GM12878 (cell line): Measurements from ENCODE around the gene FGD5. TPM values are rescaled to one million over a fixed set of nuclear protein-coding genes. Genes with fewer than 3 reads are reported as not detected.

Experiments
- BRCA1 ChIP-seq: IDR thresholded peaks from 2 replicates; pipeline ENCODE4 v1.6.1; 2011; ENCODE audit warnings: low read depth, low read length, improper control_type of control experiment
- FOXM1 ChIP-seq: IDR thresholded peaks from 2 replicates; pipeline ENCODE4 v1.6.1; 2012; ENCODE audit warnings: low read depth, mild to moderate bottlenecking, inconsistent platforms, low read length, moderate library complexity
- GATAD2B ChIP-seq: fragments of 450-650 bp; conservative IDR thresholded peaks from 2 replicates; pipeline ENCODE4 v1.6.1; 2017; ENCODE audit warnings: low read depth, mild to moderate bottlenecking, moderate library complexity
- IKZF1 ChIP-seq: fragments of 450-650 bp; conservative IDR thresholded peaks from 2 replicates; pipeline ENCODE4 v1.6.1; 2017; ENCODE audit warnings: antibody characterized with exemption, mild to moderate bottlenecking
- IRF3 ChIP-seq: fragments of 450-650 bp; IDR thresholded peaks from 2 replicates; pipeline ENCODE4 v1.6.1; 2014; ENCODE audit warnings: mild to moderate bottlenecking
- MLLT1 ChIP-seq: fragments of 450-650 bp; IDR thresholded peaks from 2 replicates; pipeline ENCODE4 v1.6.1; 2016; ENCODE audit warnings: mild to moderate bottlenecking
- MTA3 ChIP-seq: IDR thresholded peaks from 2 replicates; pipeline ENCODE4 v1.6.1; 2012; ENCODE audit warnings: low read length, inconsistent platforms, borderline replicate concordance
- MXI1 ChIP-seq: fragments of 150-350 bp; IDR thresholded peaks from 2 replicates; pipeline ENCODE4 v1.6.1; 2011; ENCODE audit warnings: low read depth, mild to moderate bottlenecking, inconsistent platforms, low read length, improper control_type of control experiment
- MYB ChIP-seq: fragments of 150-350 bp; IDR thresholded peaks from 2 replicates; pipeline ENCODE4 v1.6.1; 2014; ENCODE audit warnings: mild to moderate bottlenecking, low read depth, low read length, borderline replicate concordance
- POLR2A ChIP-seq: IDR thresholded peaks from 2 replicates; pipeline ENCODE4 v1.6.1; 2011; ENCODE audit warnings: low read depth, mild to moderate bottlenecking, low read length
- ZNF24 ChIP-seq: fragments of 450-650 bp; IDR thresholded peaks from 2 replicates; pipeline ENCODE4 v1.6.1; 2017; ENCODE audit warnings: antibody characterized with exemption, mild to moderate bottlenecking
- polyA plus RNA-seq, 11 experiments: library from polyadenylated mRNA; depleted of rRNA in 4 of 11; unstranded in 6 of 11; stranded (reverse) in 5 of 11; fragments of >200 nt; fragmentation: Nextera tagmentation in 4 of 11; fragmentation: Illumina TruSeq in 1 of 11; extraction: Ambion mirVana in 4 of 11; extraction: Trizol in 1 of 11; gene quantifications; 1 replicate in 1 of 11; 2 replicates in 10 of 11; pipeline versions ENCODE4 v1.2.1 to v1.2.3, GENCODE V29; 2011 to 2016; ENCODE audit warnings: inconsistent platforms in 2 of 11, missing spikeins in 2 of 11, low read depth in 1 of 11
- total RNA-seq, 4 experiments: library from RNA; depleted of rRNA in 3 of 4; stranded (reverse); fragments of >200 nt in 3 of 4; fragmentation: Illumina TruSeq in 1 of 4; extraction: Trizol in 1 of 4; gene quantifications; 2 replicates each; pipeline versions ENCODE4 v1.2.1 to v1.2.3, GENCODE V29; 2013 to 2021
- TF ChIP-seq, protein P1 (sequence below): IDR thresholded peaks from 2 replicates; pipeline ENCODE4 v1.6.1; 2011; ENCODE audit warnings: low read depth, low read length, improper control_type of control experiment, borderline replicate concordance
- TF ChIP-seq, protein P2 (sequence below): fragments of 450-650 bp; formaldehyde crosslinking; IDR thresholded peaks from 2 replicates; pipeline ENCODE4 v1.4.0; 2022; ENCODE audit warnings: mild to moderate bottlenecking, moderate library complexity

Gene FGD5
- total and polyA plus RNA-seq, 10 of the 15 experiments (the other 5 are each of a cell fraction or from before 2014, with no cell fraction given), result 0.03 to 0.13 (median 0.11) TPM; not detected in 3

DNA sequence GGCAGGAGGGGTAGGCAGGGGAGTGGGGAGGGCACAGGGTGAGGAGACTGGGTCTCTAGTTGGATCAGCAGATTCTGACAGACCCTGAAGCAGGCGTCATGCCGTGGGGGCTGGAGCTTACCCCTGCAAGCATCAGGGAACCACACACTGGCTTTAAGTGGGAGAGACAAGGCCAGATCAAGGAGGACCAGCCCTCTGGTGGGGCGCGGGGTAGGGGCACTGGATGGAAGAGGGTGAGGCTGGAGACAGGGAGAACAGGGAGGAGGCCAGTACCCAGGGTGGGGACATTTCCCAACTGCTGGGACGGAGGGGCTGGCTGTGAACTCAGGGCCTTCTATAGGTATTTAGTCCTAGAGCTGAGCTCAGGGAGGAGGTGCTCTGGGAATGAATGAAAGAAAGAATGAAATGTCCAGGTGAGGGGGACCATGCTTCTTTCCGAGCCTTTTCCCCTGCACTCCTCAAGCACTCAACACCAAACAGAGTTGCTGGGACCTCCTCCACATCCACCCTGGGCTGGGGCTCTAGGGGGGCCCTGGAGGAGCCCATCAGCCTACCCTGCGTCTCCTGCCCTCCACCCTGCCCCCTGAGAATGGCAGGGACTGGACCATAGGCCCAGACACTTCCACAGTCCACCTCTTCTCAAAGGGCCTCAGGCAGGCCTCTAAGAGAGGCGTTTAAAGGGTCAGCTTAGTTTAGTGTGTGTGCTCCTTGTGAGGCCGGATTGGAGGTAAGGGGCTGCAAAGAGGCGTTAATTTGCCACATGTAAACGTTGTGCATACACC is 49.0 kb upstream of the FGD5 start (continued):
- TF ChIP-seq GATAD2B, result no peak
- no peak for TF ChIP-seq BRCA1
- TF ChIP-seq IRF3, result no peak
- TF ChIP-seq MYB, result no peak
- no peak for TF ChIP-seq FOXM1
- no peak for TF ChIP-seq MTA3
- TF ChIP-seq IKZF1, result no peak
- TF ChIP-seq, protein P1, sequence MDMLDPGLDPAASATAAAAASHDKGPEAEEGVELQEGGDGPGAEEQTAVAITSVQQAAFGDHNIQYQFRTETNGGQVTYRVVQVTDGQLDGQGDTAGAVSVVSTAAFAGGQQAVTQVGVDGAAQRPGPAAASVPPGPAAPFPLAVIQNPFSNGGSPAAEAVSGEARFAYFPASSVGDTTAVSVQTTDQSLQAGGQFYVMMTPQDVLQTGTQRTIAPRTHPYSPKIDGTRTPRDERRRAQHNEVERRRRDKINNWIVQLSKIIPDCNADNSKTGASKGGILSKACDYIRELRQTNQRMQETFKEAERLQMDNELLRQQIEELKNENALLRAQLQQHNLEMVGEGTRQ, result no peak
- no peak for TF ChIP-seq MXI1
- TF ChIP-seq POLR2A, result no peak
- no peak for TF ChIP-seq MLLT1
- TF ChIP-seq, protein P2, sequence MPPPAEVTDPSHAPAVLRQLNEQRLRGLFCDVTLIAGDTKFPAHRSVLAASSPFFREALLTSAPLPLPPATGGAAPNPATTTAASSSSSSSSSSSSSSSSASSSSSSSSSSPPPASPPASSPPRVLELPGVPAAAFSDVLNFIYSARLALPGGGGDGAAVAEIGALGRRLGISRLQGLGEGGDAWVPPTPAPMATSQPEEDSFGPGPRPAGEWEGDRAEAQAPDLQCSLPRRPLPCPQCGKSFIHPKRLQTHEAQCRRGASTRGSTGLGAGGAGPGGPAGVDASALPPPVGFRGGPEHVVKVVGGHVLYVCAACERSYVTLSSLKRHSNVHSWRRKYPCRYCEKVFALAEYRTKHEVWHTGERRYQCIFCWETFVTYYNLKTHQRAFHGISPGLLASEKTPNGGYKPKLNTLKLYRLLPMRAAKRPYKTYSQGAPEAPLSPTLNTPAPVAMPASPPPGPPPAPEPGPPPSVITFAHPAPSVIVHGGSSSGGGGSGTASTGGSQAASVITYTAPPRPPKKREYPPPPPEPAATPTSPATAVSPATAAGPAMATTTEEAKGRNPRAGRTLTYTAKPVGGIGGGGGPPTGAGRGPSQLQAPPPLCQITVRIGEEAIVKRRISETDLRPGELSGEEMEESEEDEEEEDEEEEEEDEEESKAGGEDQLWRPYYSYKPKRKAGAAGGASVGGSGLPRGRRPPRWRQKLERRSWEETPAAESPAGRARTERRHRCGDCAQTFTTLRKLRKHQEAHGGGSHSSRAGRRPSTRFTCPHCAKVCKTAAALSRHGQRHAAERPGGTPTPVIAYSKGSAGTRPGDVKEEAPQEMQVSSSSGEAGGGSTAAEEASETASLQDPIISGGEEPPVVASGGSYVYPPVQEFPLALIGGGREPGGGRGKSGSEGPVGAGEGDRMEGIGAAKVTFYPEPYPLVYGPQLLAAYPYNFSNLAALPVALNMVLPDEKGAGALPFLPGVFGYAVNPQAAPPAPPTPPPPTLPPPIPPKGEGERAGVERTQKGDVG (CRISPR knock-in tag), result no peak
- TF ChIP-seq ZNF24, result no peak
